HG02885 (cell line): ENCODE results near the gene AFAP1L2.

Experiments
- ATAC-seq: cut with Tn5 transposase; IDR thresholded peaks from one replicate; pipeline ENCODE4 v1.9.1; 2021; ENCODE audit warnings: mild to moderate bottlenecking; ENCODE audit not compliant: unreplicated experiment, poor library complexity

The AFAP1L2 gene

DNA sequence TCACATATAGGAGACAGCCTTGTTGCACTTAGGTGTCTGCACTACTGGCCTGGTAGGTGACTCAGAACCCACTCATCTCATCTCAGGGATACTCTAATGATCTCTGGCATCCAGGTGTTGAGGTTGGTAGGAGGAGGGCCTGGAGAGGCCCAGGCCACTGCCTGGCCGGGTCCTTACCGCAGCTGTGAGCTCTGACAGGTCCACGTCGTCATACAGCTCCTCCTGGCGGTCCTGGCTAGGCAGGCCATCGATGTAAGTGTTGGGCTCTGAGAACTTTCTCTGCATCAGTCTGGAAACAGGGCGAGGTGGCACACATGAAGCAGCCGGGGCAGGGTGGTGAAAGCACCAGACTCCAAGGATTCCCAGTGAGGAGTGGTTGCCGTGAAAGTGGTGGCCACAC is 103.1 kb downstream of the AFAP1L2 start:
- ATAC-seq: no peak

GRCh38 chr10:114300036-114300645 is 104.2 kb downstream of the AFAP1L2 start:
- no peak for ATAC-seq

DNA sequence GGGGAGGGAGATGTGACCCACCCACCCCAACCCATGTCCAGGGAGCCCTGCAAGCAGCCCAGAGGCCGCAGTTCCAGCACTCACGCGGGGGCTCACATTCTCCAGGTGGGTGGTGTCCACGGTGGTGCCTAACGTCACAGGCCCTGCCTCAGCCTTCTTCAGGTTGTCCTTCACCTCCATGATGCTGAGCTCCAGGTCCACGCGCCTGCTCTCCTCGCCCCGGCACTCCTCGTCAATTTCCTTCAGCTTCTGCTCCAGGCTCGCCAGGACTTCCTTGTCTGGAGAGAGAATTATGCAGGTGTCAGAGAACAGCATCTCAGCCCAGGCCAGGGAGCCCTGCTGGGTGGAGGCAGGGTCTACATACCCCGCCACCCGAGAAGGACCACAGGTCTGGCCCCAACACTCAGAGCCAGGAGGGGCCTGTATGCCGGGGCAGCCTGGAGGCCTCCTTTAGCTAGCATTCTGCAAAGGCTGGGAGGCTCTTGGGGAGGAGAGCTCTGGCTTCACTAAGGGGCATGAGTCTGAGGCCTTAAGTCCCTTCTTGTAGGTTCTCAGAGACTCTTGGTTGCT is 107.1 kb downstream of the AFAP1L2 start:
- ATAC-seq: no peak

GRCh38 chr10:114295393-114295792 is 108.9 kb downstream of the AFAP1L2 start:
- no peak for ATAC-seq

DNA sequence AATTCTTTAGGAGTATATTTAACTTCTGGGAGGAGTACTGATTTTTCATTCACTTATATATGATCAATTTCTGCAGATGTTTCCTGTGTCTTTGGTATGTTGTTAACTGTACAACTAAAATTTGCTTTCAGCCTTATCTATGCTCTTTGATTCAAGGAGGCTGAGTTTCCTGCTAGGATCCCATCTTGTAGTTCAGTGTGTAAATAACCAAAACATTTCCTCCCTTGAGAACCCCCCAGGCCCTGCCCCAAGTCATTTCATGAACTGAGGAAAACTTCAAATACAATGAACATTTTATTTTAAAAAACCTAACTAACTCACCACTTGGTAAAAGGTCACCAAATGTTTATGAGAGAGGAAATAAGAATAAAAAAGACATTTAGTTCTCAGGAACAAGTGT is 109.8 kb downstream of the AFAP1L2 start:
- no peak for ATAC-seq

DNA sequence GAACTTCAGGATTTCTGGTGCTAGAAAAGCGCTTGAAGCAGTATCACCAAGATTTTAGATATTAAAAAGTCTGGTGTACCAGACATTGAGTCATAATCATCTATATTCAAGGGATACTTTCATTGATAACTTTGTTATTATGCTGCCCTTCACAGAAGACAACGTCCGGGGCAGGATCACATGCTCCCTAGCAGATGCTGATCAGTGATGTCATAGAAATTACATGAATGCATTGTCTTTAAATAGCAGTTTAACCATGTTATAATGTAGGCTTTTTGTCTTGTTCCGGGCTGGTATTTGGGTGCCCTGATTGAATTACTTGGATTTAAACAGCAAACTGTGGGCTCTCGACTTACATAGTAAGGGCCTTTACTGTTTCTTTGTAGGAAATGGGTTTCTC is 111.2 kb downstream of the AFAP1L2 start:
- ATAC-seq: no peak

- no peak for ATAC-seq
Observed at GRCh38 chr10:114291516-114291915, 112.8 kb downstream of the AFAP1L2 start.

- ATAC-seq: no peak
Observed at GRCh38 chr10:114291076-114291475, 113.2 kb downstream of the AFAP1L2 start.

DNA sequence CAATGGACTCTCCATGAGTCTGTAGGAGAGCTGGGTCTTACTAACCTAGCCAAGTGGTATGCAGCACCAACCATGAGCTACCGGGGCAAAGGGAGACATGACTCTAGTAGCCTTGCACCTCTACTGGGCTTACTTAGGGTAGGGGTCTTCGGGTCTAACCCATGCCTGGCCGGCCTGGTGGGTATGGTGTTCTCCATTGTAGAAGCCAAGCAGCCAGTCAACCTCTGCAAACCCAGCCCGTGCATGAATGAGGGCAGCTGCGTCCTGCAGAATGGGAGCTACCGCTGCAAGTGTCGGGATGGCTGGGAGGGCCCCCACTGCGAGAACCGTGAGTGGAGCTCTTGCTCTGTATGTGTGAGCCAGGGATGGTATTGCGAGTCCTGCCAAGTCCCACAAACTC is 114.3 kb downstream of the AFAP1L2 start:
- ATAC-seq: no peak

- ATAC-seq: no peak
Observed at GRCh38 chr10:114289096-114289436, 115.2 kb downstream of the AFAP1L2 start.

- no peak for ATAC-seq
Observed at GRCh38 chr10:114288424-114289095, 115.7 kb downstream of the AFAP1L2 start.

DNA sequence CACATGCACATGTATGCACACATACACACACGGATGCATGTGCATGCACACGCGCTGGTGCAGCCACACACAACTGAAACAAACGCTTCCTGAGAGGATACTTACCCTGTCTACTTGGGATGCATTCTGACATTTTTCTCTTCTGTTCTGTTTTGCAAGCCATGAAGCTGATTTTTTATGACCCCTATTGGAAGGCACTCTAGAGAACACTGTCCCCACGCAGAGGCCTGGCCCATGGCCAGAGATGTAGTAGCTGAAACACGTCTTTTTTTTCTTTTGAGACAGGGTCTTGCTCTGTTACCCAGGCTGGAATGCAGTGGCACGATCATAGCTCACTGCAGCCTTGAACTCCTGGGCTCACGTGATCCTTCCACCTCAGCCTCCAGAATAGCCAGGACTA is 117.4 kb downstream of the AFAP1L2 start:
- no peak for ATAC-seq

GRCh38 chr10:114285961-114286441 is 118.3 kb downstream of the AFAP1L2 start:
- no peak for ATAC-seq

DNA sequence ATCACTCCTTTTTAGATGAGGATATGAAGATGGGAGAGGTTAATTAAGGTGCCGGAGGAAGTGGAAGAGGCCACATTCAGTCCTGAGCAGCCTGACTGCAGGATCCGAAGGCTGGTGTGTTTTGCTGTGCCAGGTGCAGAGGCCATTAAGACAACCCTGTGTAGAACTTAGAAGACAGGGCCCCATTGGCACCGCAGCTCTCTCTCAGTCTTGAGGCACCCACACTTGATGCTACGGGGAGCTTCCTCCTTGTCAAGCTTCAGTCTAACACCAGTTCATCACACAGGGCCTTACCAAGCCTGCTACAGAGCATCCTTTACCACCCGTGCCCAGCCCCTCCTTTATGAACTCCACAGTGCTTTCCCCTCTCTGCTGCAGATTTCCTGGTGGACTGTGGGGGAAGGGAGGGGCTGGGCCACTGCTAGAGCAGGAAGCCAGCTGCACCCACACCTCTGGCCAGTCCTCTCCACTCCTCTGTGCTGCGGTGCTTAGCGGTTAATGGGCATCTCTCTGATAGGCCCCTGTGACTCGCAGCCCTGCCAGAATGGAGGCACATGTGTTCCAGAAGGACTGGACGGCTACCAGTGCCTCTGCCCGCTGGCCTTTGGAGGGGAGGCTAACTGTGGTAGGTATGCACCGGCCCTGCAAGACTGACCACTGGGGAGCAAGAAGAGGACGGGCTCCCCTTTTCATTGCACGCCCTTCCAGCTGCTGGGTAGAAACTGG is 119.8 kb downstream of the AFAP1L2 start:
- ATAC-seq: no peak

- no peak for ATAC-seq
Observed at GRCh38 chr10:114283535-114284234, 120.6 kb downstream of the AFAP1L2 start.

GRCh38 chr10:114283091-114283490 is 121.2 kb downstream of the AFAP1L2 start:
- no peak for ATAC-seq

- no peak for ATAC-seq
Observed at GRCh38 chr10:114282526-114282925, 121.8 kb downstream of the AFAP1L2 start.

DNA sequence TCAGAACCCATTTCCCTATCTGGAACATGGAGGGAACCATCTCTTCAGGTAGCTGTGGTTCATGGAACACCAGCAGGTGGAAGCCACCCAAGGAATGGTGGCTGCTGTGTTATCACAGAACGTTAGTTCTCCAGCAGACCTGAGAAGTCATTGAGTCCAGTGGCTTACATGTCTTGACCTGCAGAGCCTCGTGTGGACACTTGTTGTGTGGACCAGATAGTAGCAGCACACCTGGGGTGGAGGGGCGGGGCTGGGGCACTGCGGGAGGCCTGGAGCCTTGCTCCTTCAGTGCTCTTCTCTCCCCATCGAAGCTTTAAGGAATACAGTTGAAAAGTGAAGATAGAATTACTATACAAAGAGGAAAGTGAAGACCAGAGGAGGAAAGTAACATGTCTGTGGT is 122.8 kb downstream of the AFAP1L2 start:
- no peak for ATAC-seq

DNA sequence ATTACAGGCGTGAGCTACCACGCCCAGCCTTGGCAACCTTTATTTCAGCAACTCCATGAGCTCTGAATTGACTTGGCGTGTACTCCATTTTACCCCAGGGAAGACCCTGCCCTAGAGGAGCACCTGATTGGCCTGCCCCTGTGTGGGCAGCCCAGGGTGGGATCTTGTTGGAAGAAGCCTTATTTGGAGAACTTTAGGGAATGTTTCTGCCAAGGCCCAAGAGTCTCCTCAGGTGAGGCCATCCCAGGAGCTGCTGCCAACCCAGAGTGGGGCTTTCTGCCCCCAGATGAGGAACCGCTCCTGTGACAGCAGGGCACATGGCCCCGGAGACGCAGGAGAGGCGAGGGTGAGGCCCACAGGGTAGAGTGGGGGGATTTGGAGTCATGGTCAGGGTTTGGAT is 123.3 kb downstream of the AFAP1L2 start:
- no peak for ATAC-seq

GRCh38 chr10:114279901-114280644 is 124.2 kb downstream of the AFAP1L2 start:
- no peak for ATAC-seq
